ENCODE measurements around the gene ZBTB8A.
"Not testable (repeated sequence)": the region's sequence is repeated elsewhere in the genome, so short reads cannot be mapped to it uniquely, and the experiment has no call there.

The ZBTB8A gene

GRCh38 chr1:32538887-32539583 lies at the start of gene ZBTB8A:
ZBTB8A (plus strand) TSS chr1:32539427; CDS start chr1:32592932, 53,505 bp downstream.
- DNase-seq: no peak

DNA sequence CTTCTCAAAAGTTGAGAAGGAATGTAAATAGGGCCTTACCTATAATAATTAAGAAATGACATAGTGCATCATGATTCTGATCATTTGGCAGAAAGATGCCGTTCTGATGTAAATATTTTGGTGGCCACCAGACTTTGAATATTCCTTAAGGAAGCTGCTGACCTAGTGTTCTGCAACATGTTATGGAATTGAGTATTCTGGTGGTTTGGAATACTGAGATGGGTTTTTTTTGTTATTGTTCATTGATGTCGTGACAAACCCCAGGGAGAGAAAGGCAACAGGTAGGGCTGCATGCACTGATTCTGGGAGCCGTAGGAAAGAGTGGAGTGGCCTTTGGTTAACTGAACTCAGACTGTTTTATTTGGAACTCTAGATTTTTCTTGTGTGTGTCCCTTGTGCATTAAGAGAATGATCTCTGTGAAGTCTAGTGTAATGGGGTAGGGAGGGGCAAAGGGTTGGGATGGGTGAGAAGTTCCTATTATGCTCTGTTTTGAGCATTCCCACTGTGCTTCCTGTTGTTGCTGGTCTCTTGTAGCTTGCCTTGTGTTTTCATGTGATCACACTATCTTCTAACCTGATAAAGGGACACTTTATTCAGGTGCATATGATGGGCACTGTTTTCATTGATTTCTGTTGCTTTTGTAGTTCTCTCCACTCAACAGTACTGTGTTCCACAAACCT lies 49.3 kb upstream of the ZBTB8A start:
- DNase-seq: no peak

- no peak for DNase-seq
Measured at GRCh38 chr1:32491386-32491785, 47.8 kb upstream of the ZBTB8A start.

- no peak for DNase-seq
Measured at GRCh38 chr1:32494196-32494595, 45.0 kb upstream of the ZBTB8A start.

DNA sequence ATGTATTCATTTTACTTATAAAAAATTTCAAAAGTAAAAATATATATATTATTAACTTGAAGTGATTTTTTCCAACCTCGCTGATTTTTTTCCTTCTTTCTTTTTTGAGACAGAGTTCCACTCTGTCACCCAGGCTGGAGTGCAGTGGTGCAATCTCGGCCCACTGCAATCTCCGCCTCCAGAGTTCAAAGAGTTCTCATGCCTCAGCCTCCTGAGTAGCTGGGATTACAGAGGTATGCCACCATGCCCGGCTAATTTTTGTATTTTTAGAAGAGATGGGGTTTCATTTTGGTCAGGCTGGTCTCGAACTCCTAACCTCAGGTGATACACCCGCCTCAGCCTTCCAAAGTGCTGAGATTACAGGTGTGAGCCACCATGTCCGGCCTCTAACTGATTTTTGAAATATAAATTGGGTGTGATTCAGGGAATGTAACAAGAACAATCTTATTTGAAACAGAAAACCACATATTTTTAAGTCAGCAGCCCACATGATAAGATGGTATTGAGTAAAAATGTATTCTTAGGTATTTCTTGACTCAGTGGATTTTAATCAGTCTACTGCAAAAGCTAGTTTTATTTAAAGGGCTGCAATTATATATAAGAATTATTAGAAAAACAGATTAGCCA lies 44.4 kb upstream of the ZBTB8A start:
- DNase-seq: no peak

- DNase-seq: no peak
Measured at GRCh38 chr1:32496127-32496526, 43.1 kb upstream of the ZBTB8A start.

- DNase-seq: no peak
Measured at GRCh38 chr1:32498751-32499150, 40.5 kb upstream of the ZBTB8A start.

GRCh38 chr1:32500387-32501209 lies 38.6 kb upstream of the ZBTB8A start:
- DNase-seq: no peak

- no peak for DNase-seq
Measured at GRCh38 chr1:32501865-32502264, 37.4 kb upstream of the ZBTB8A start.

DNA sequence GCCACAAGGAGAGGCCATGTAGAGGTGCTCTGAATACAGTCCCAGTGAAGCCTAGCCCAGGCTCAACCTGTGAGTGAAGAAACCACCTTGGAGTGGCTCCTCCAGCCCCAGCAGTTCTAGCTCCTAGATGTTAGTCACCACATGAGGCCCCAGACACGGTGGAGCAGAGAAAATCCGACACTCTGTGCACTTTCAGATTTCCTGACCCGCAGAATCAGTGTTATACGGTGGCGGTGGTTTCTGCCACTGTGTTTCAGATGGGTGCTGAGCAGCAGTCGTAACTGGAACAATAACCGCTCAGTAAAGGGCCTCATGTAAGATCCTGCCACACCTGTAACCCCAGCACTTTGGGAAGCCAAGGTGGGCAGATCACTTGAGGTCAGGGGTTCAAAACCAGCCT lies 36.1 kb upstream of the ZBTB8A start:
- DNase-seq: no peak

GRCh38 chr1:32507021-32507420 lies 32.2 kb upstream of the ZBTB8A start:
- no peak for DNase-seq

DNA sequence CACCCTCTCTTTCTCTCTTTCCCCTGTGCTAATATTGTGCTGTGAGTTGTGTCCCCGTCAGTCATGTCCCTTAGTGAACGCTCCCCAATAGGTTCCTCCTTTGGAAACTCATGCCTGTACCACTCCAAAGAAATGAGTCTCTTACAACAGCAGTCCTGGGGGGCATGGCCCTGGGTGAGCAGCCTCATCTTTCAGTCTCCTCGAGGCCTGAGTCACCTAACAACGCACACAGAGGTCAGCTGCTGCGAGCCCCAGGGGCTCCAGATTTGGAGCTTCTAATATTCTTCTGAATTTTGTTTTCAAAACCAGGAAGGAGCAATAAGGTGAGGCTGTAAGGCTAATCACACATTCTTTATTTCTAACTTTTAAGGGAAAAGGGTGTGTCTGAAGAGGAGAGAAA lies 30.5 kb upstream of the ZBTB8A start:
- no peak for DNase-seq

GRCh38 chr1:32509939-32510338 lies 29.3 kb upstream of the ZBTB8A start:
- DNase-seq: no peak

- DNase-seq: no peak
Measured at GRCh38 chr1:32516402-32516801, 22.8 kb upstream of the ZBTB8A start.

GRCh38 chr1:32518976-32519375 lies 20.3 kb upstream of the ZBTB8A start:
- DNase-seq: no peak

DNA sequence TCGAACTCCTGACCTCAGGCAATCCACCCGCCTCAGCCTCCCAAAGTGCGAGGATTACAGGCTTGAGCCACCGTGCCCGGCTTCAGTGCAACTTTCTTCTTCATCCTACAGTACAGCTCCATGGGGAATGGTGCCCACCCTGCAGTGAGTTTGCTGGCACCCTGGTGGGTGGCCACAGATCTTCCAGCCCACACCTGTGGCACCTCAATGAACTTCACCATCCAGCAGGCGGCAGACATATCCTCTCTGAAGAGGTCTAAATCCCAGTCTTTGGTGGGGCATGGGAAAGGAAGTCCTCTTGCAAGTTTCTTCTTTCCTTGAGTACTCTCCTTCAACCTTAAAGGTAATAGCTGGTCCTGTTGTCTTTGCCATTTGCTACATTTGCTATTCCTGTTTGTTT lies 18.1 kb upstream of the ZBTB8A start:
- DNase-seq: no peak

- DNase-seq: no peak
Measured at GRCh38 chr1:32525053-32525452, 14.2 kb upstream of the ZBTB8A start.

- DNase-seq: no peak
Measured at GRCh38 chr1:32525661-32526444, 13.4 kb upstream of the ZBTB8A start.

DNA sequence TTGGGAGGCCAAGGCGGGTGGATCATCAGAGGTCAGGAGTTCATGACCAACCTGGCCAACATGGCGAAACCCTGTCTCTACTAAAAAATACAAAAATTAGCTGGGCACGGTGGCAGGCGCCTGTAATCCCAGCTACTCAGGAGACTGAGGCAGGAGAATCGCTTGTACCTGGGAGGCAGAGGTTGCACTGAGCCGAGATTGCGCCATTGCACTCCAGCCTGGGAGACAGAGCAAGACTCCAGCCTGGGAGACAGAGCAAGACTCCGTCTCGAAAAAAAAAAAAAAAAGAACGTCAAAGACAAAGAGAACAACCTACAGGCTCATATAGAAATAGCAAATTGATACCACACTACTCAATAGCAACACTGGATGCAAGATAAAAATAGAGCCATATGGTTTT lies 10.7 kb upstream of the ZBTB8A start:
- DNase-seq: not testable (repeated sequence)

DNA sequence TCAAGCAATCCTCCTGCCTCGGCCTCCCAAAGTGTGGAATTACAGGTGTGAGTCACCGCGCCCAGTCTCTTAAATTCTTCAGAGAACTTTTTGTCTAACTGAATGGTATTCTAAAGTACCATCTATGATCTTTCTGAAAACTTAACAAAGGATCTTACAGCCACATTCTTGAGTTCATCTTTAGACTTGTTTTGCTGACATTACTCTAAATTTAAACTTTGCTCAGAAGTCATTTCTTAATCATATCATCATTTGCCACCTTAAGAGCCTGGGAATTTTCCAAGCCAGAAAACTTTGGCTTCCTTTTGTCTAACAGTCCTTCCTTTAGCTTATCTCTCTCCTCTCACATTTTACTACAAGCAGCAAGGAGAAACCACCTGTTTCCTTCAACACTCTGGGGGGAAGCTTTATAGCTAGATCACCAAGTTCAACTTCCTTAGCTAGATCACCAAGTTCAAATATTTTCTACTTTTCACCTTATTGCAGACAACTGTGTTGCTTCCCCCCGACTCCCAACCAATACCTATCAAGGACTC lies 5.4 kb upstream of the ZBTB8A start:
- no peak for DNase-seq

DNA sequence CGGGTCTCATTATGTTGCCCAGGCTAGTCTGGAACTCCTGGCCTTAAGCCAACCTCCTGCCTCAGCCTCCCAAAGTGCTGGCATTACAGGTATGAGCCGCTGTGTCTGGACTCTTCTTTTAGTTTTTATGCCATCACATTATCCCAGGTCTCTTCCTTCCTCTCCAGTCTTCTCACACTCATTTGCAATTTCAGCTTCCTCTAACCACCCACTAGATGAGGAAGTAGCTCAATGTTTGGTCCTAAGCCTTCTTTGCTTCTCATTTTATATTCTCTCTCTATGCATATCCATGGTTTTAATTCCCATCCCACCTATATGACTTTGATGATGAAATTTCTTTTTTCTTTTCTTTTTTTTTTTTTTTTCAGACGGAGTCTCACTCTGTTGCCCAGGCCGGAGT lies 3.1 kb upstream of the ZBTB8A start:
- no peak for DNase-seq

- DNase-seq: no peak
Measured at GRCh38 chr1:32536764-32537163, 2.5 kb upstream of the ZBTB8A start.
